ENCODE results near the gene NTN5.

The NTN5 gene

DNA sequence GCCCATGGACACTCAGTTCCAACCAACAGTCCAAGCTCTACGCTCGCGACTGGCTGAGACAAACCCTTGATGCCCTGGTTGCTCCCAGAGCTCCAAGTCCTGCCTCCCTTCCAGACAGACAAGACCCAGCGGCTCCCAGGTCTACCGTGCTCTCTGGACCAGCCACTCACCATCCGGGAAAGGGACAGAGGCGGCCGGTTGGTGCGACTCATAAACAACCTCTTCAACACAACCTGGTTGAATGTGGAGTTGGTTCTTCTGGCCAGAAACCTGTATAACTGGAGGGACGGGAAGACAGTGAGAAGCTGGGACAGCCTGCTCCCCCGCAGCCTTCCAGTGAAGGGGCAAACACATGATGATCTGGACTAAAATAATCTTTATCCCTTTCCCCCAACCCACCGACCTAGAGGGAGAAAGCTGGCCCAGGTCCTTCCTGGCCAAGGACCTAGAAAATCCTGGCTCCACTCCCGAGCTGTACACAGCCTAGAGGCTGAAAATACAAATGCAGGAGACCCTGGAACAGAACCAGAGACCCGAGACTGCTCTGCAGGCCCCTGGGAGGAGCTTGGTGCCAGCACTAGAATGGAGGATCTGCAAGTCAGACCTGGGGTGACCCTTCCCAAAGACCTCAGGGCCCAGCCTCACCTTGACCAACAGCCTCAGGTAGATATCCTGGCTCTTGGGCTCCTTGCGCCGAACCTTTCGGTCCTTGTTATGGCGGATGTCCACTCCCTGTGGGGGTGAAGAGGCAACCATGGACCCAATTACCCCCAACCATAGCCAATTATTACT is 55.5 kb downstream of the NTN5 start:
- no peak for FAIRE-seq
- no peak for DNase-seq (ENCODE audit: insufficient read length, low spot score)
- TF ChIP-seq POLR2AphosphoS5 (IDR thresholded peaks at IDR 0.05; ENCODE audit: low read depth, low read length) (no peak), SPI1 (IDR thresholded peaks at IDR 0.05; ENCODE audit: low read depth, low read length) (no peak), PAX5 (IDR thresholded peaks at IDR 0.05; ENCODE audit: insufficient read depth, low read length, severe bottlenecking) (no peak), TAF1 (IDR thresholded peaks at IDR 0.05; ENCODE audit: low read depth, low read length) (no peak), POLR2A (IDR thresholded peaks at IDR 0.05; ENCODE audit: low read depth, low read length) (no peak), POU2F2 (IDR thresholded peaks at IDR 0.05; ENCODE audit: low read depth, low read length) (no peak)

- TF ChIP-seq POLR2AphosphoS5 (IDR thresholded peaks at IDR 0.05; ENCODE audit: low read depth, low read length) (0 out of 2 replicates have a peak, but pooled peaks have one; percentile 8), POU2F2 (IDR thresholded peaks at IDR 0.05; ENCODE audit: low read depth, low read length) (no peak)
- DNase-seq (ENCODE audit: insufficient read length, low spot score) (no peak), FAIRE-seq (no peak)
Measured at GRCh38 chr19:48616491-48617056, 56.2 kb downstream of the NTN5 start.

- DNase-seq (ENCODE audit: insufficient read length, low spot score), result no peak
- FAIRE-seq, result no peak
- TF ChIP-seq TAF1 (IDR thresholded peaks at IDR 0.05; ENCODE audit: low read depth, low read length), result no peak
- TF ChIP-seq POU2F2 (IDR thresholded peaks at IDR 0.05; ENCODE audit: low read depth, low read length), result no peak
- TF ChIP-seq POLR2A (IDR thresholded peaks at IDR 0.05; ENCODE audit: low read depth, low read length), result no peak
- TF ChIP-seq PAX5 (IDR thresholded peaks at IDR 0.05; ENCODE audit: insufficient read depth, low read length, severe bottlenecking), result no peak
- peak; percentile 16 for TF ChIP-seq POLR2AphosphoS5 (IDR thresholded peaks at IDR 0.05; ENCODE audit: low read depth, low read length)
- no peak for TF ChIP-seq SPI1 (IDR thresholded peaks at IDR 0.05; ENCODE audit: low read depth, low read length)
Measured at GRCh38 chr19:48616041-48616436, 56.8 kb downstream of the NTN5 start.

DNA sequence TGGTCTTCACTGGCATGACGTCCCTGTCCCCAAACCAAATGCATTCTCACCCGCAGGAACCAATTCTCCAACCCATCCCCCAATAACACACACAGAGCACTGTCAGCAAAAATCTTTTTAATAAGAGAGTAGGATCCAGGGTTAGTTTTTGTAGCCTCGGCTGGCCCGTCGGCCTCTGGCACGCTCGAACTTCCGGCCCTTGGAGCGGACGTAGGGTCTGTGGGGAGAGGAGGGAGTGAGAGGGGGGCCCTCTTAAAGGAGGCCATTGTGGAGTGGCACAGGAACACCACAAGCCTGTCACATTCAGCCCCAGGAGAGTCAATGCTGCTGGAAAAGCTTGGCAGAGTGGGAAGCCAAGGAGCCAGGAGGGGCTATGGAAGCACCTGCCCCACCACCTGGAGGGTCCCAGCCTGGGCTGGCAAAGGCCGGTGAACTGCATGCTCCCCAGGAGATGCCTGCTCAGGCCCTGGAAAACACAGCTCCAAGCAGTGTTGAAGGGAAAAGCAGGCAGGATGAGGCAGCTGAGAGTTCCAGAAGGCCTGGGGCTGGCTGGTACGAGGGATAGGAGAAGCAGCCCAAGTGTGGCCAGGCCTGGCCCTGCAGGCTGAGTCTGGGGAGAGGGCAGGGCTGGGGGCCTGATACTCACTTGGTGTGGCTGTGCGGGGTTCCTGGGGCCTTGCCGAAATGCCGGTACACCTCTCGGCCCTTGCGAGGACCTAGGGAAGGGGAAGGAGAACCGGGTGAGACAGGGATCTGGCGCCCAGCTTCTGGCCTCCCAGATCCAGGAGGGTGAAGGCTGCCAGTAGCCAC is 57.4 kb downstream of the NTN5 start:
- no peak for TF ChIP-seq SPI1 (IDR thresholded peaks at IDR 0.05; ENCODE audit: low read depth, low read length)
- TF ChIP-seq TAF1 (IDR thresholded peaks at IDR 0.05; ENCODE audit: low read depth, low read length), result no peak
- TF ChIP-seq POLR2A (IDR thresholded peaks at IDR 0.05; ENCODE audit: low read depth, low read length), result peak; percentile 28; the same call in 1 of the 2 replicates
- TF ChIP-seq POU2F2 (IDR thresholded peaks at IDR 0.05; ENCODE audit: low read depth, low read length), result no peak
- TF ChIP-seq POLR2AphosphoS5 (IDR thresholded peaks at IDR 0.05; ENCODE audit: low read depth, low read length), result no peak

DNA sequence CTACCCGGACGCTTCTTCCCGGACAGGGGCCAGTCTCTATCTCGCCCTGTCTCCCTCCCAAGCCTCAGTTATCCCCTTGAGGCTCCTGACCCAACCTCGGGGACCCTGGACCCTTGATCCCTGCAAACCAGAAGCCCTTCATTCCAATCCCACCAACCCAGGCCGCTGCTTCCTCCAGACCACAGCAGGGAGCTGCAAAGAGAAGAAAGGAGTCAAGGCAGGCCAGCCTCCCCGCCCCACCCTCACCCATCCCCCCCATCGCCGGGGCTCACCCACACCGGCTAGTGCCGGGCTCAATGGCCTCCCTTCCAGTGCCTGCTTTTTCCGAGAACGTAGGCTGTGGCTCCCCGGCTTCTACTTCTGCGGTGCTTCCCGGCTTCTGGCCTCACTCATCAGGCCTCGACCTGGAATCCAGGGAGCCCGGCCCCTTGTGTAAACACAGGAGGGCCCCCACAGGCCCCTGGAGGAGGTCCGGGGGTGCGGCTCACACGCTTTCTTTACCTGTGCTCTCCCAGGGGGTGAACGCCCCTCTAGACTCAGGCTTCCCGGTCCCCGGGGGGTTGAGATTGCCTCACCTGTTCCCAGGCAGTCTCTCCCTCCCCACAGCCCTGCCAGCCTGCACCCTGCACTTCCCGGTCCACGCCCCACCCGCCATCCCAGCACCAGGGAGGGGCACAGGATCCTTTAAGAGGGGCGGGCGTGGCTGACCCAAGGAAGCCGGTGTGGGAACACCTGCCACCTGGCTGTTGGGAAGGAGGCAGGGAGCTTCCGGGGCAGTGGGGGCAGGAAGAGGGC is 58.2 kb downstream of the NTN5 start, which contains the start of gene FAM83E:
FAM83E (minus strand) TSS at position 641 of the 795 bp plus-strand sequence. CDS start 1,704 bp downstream, outside the sequence.
- no peak for FAIRE-seq
- TF ChIP-seq POLR2A (IDR thresholded peaks at IDR 0.05; ENCODE audit: low read depth, low read length), result peak; percentile 3; the same call in 1 of the 2 replicates
- TF ChIP-seq POU2F2 (IDR thresholded peaks at IDR 0.05; ENCODE audit: low read depth, low read length), result no peak; the same call in 1 of the 2 replicates
- TF ChIP-seq POLR2AphosphoS5 (IDR thresholded peaks at IDR 0.05; ENCODE audit: low read depth, low read length), result peak; percentile 51; the same call in 1 of the 2 replicates
- DNase-seq (ENCODE audit: insufficient read length, low spot score), result no peak

More for the DNA sequence above, 57.4 kb downstream of the NTN5 start:
- DNase-seq (ENCODE audit: insufficient read length, low spot score) (no peak), FAIRE-seq (no peak)

- DNase-seq (ENCODE audit: insufficient read length, low spot score) (no peak), FAIRE-seq (no peak)
Measured at GRCh38 chr19:48613852-48614435, 58.9 kb downstream of the NTN5 start.

DNA sequence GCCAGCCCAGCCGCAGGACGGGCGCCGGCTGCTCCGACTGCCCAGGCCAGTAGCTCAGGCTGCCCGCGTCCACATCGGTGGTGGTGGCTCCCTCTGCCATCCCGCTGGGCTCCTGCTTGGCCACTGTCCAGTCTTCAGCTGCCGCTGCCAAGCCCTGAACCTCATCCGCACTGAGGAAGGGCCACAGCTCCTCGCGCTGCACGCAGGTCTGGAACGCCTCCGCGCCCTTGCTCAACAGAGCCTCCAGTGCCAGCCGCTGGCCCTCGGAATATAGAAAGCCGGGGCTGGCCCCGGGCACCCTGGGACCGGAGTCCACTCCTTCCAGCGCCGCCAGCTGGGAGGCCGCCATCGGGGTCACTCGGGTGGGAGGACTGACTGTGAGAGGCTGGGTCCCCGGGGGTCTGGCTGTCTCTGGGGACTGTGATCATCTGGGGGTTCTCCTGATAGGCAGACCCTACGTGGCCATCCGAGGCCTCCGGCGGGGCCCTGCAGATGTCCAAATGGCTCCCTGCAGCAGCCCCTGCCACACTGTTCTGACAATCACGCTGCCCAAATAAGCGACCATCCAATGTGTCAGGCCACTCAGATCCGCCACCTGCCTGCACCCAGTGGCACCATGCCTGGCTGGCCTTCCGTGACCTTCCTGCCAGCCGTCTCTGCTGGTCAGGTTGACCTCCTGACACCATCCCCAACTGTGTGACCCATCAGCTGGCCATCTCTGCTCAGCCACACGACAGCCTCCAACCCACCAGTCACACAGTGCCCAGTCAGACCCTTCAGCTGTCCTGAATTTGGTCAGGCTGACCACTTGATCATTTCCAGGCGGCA is 59.6 kb downstream of the NTN5 start:
- TF ChIP-seq TAF1 (IDR thresholded peaks at IDR 0.05; ENCODE audit: low read depth, low read length), result no peak
- TF ChIP-seq SPI1 (IDR thresholded peaks at IDR 0.05; ENCODE audit: low read depth, low read length), result no peak
- no peak; the same call in 1 of the 2 replicates for TF ChIP-seq POLR2AphosphoS5 (IDR thresholded peaks at IDR 0.05; ENCODE audit: low read depth, low read length)
- no peak for TF ChIP-seq POU2F2 (IDR thresholded peaks at IDR 0.05; ENCODE audit: low read depth, low read length)
- no peak for TF ChIP-seq POLR2A (IDR thresholded peaks at IDR 0.05; ENCODE audit: low read depth, low read length)
- no peak for TF ChIP-seq PAX5 (IDR thresholded peaks at IDR 0.05; ENCODE audit: insufficient read depth, low read length, severe bottlenecking)
- FAIRE-seq (no peak), DNase-seq (ENCODE audit: insufficient read length, low spot score) (no peak)

More at GRCh38 chr19:48613852-48614435, 58.9 kb downstream of the NTN5 start:
- no peak for TF ChIP-seq SPI1 (IDR thresholded peaks at IDR 0.05; ENCODE audit: low read depth, low read length)
- TF ChIP-seq POU2F2 (IDR thresholded peaks at IDR 0.05; ENCODE audit: low read depth, low read length), result peak; percentile 48; the same call in 1 of the 2 replicates
- no peak for TF ChIP-seq PAX5 (IDR thresholded peaks at IDR 0.05; ENCODE audit: insufficient read depth, low read length, severe bottlenecking)
- TF ChIP-seq POLR2A (IDR thresholded peaks at IDR 0.05; ENCODE audit: low read depth, low read length), result peak; percentile 73
- TF ChIP-seq TAF1 (IDR thresholded peaks at IDR 0.05; ENCODE audit: low read depth, low read length), result no peak
- TF ChIP-seq POLR2AphosphoS5 (IDR thresholded peaks at IDR 0.05; ENCODE audit: low read depth, low read length), result peak; percentile 71

GRCh38 chr19:48611872-48612271 is 60.9 kb downstream of the NTN5 start:
- no peak for DNase-seq (ENCODE audit: insufficient read length, low spot score)
- TF ChIP-seq SPI1 (IDR thresholded peaks at IDR 0.05; ENCODE audit: low read depth, low read length) (no peak), POLR2AphosphoS5 (IDR thresholded peaks at IDR 0.05; ENCODE audit: low read depth, low read length) (no peak), TAF1 (IDR thresholded peaks at IDR 0.05; ENCODE audit: low read depth, low read length) (no peak), POLR2A (IDR thresholded peaks at IDR 0.05; ENCODE audit: low read depth, low read length) (no peak), PAX5 (IDR thresholded peaks at IDR 0.05; ENCODE audit: insufficient read depth, low read length, severe bottlenecking) (no peak), POU2F2 (IDR thresholded peaks at IDR 0.05; ENCODE audit: low read depth, low read length) (no peak)
- FAIRE-seq, result no peak

Measured in GM12891 (cell line).